ENCODE results near the gene NR3C2. TPM values are rescaled to one million over a fixed set of nuclear protein-coding genes. Genes with fewer than 3 reads are reported as not detected.

Gene NR3C2
- 0.02 and 0.03 TPM in 2 replicates for polyA plus RNA-seq (2012; rRNA removed)
- polyA plus RNA-seq (2012; cell fraction: cytosol; rRNA removed), result 0.01 TPM in 2 replicates
- polyA plus RNA-seq (2012; cell fraction: nucleus; rRNA removed), result 0.01 and 0.02 TPM in 2 replicates

DNA sequence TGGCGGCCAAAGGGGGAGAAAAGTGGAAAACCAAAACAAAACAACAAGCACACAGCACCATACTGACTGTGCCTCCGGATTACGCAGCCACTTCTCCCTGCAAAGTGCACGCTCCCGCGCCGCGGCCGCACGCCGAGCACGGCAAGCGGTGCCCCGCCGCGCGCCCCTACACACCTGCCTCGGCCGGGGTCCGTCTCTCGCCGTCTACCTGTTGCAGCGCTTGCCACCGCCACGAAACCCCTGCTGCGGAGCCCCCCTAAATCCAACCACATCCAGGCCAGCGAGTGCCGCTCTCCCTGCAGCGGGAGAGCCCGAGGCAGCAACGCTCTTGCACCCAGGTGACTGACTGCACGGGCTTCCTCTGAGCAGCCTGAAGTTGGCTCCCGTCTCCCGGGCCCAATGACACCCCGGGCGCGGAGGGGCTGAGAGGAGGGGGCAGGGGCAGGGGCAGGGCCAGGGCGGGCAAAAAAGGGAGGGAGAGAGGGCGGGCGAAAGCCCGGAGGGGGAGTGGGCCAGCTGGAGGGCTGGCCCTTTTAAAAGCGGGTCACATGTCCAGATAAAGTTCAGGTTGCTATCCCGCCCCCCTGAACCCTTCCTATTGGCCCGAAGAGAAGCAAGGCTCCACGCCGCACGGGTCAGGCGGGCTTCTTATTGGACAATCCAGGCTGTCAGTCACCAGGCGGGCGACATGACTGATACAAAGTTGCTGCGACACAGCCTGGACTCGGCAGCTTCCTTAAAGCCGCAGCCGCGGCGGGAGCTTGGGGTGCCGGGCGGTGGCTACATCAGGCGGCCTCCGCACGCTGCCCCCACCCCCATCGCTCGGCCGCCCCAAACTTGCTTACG, at the start of gene NR3C2:
TSS of gene NR3C2 (minus strand) at position 429 of the 846 bp plus-strand sequence.
- H3F3A ChIP-seq (replicated peaks; ENCODE audit: insufficient read depth), result peaks cover 12% of the 10 kb centered on the region
- WGBS (ENCODE audit: low lambda C conversion rate), result 1% methylated on average over 32 of the region's 65 CpGs
- DNase-seq, result peak; percentile 99
- peaks cover 0 to 27% of the 10 kb centered on the region in 2 experiments; a peak in 1 of 4 replicates for H3K4me1 ChIP-seq (ENCODE audit: control insufficient read depth in 1 of 2, insufficient read depth in 2 of 2, low read depth in 1 of 2, low read length in 1 of 2)
- H2AFZ ChIP-seq (ENCODE audit: low read depth), result peak within 1 kb of the TSS; percentile 89
- H3K9me3 ChIP-seq, result no peaks in the 10 kb centered on the region
- peaks cover 53% of the 10 kb centered on the region for H3K27me3 ChIP-seq (ENCODE audit: insufficient read depth)
- POLR2A ChIA-PET, result no interaction called here
- H3K4me2 ChIP-seq, result peak within 1 kb of the TSS; percentile 96
- no peaks in the 10 kb centered on the region for H3K79me2 ChIP-seq (ENCODE audit: insufficient read depth)
- H3K36me3 ChIP-seq (replicated peaks in 1 of 2; ENCODE audit: control insufficient read depth in 1 of 2, insufficient read depth in 2 of 2, low read length in 1 of 2), result no peaks in the 10 kb centered on the region
- no peaks in the 10 kb centered on the region for H4K20me1 ChIP-seq (ENCODE audit: insufficient read depth)
- no peak within 1 kb of the TSS for H3K27ac ChIP-seq (ENCODE audit: low read depth in 2 of 2, low read length in 1 of 2)
- H3K9me2 ChIP-seq, result no peaks in the 10 kb centered on the region
- CTCF ChIA-PET, result interaction anchor here (1.2 kb wide), 1 partner anchor 280 kb away, joined by 3 read pairs; no protein-coding TSS in a partner anchor
- peak within 1 kb of the TSS; percentile 35 for H3K9ac ChIP-seq
- peak within 1 kb of the TSS; percentile 69 to 82 for H3K4me3 ChIP-seq (ENCODE audit: low read depth in 2 of 2, low read length in 1 of 2)
- TF ChIP-seq, protein P1, sequence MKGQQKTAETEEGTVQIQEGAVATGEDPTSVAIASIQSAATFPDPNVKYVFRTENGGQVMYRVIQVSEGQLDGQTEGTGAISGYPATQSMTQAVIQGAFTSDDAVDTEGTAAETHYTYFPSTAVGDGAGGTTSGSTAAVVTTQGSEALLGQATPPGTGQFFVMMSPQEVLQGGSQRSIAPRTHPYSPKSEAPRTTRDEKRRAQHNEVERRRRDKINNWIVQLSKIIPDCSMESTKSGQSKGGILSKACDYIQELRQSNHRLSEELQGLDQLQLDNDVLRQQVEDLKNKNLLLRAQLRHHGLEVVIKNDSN (IDR thresholded peaks at IDR 0.05; ENCODE audit: borderline replicate concordance, low read depth), result peak; percentile 86
- TF ChIP-seq FOXJ3 (CRISPR knock-in tag; IDR thresholded peaks at IDR 0.05), result no peak
- TF ChIP-seq USF2 (IDR thresholded peaks at IDR 0.05; ENCODE audit: borderline replicate concordance, low read depth, low read length), result peak; percentile 43; the same call in 1 of the 2 replicates
- TF ChIP-seq IRF3 (IDR thresholded peaks at IDR 0.05; ENCODE audit: low read depth, low read length), result peak; percentile 64
- TF ChIP-seq, protein P2, sequence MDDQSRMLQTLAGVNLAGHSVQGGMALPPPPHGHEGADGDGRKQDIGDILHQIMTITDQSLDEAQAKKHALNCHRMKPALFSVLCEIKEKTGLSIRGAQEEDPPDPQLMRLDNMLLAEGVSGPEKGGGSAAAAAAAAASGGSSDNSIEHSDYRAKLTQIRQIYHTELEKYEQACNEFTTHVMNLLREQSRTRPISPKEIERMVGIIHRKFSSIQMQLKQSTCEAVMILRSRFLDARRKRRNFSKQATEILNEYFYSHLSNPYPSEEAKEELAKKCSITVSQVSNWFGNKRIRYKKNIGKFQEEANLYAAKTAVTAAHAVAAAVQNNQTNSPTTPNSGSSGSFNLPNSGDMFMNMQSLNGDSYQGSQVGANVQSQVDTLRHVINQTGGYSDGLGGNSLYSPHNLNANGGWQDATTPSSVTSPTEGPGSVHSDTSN (IDR thresholded peaks at IDR 0.05), result peak; percentile 100
- TF ChIP-seq ELF1 (IDR thresholded peaks at IDR 0.05), result 0 out of 2 replicates have a peak, but pooled peaks have one; percentile 33
- TF ChIP-seq TCF12 (IDR thresholded peaks at IDR 0.05), result 0 out of 2 replicates have a peak, but pooled peaks have one; percentile 4
- no peak for TF ChIP-seq FOSL2 (IDR thresholded peaks at IDR 0.05; ENCODE audit: borderline replicate concordance, low read depth)
- TF ChIP-seq MEF2A (IDR thresholded peaks at IDR 0.05; ENCODE audit: borderline replicate concordance, low read depth), result no peak
- TF ChIP-seq, protein P3, sequence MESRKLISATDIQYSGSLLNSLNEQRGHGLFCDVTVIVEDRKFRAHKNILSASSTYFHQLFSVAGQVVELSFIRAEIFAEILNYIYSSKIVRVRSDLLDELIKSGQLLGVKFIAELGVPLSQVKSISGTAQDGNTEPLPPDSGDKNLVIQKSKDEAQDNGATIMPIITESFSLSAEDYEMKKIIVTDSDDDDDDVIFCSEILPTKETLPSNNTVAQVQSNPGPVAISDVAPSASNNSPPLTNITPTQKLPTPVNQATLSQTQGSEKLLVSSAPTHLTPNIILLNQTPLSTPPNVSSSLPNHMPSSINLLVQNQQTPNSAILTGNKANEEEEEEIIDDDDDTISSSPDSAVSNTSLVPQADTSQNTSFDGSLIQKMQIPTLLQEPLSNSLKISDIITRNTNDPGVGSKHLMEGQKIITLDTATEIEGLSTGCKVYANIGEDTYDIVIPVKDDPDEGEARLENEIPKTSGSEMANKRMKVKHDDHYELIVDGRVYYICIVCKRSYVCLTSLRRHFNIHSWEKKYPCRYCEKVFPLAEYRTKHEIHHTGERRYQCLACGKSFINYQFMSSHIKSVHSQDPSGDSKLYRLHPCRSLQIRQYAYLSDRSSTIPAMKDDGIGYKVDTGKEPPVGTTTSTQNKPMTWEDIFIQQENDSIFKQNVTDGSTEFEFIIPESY (IDR thresholded peaks at IDR 0.05; ENCODE audit: borderline replicate concordance, low read depth), result no peak
- TF ChIP-seq TAF1 (IDR thresholded peaks at IDR 0.05; ENCODE audit: borderline replicate concordance, low read depth, low read length), result no peak; the same call in 1 of the 2 replicates
- TF ChIP-seq REST (IDR thresholded peaks at IDR 0.05; ENCODE audit: low read depth, low read length), result no peak
- TF ChIP-seq TEAD4 (IDR thresholded peaks at IDR 0.05; ENCODE audit: borderline replicate concordance, insufficient read depth), result no peak
- TF ChIP-seq NFIC (IDR thresholded peaks at IDR 0.05; ENCODE audit: borderline replicate concordance), result no peak
- TF ChIP-seq FOXM1 (IDR thresholded peaks at IDR 0.05; ENCODE audit: low read depth), result no peak
- no peak for TF ChIP-seq CTCF (IDR thresholded peaks at IDR 0.05)
- TF ChIP-seq YY1 (IDR thresholded peaks at IDR 0.05; ENCODE audit: low read depth), result no peak
- TF ChIP-seq RFX5 (IDR thresholded peaks at IDR 0.05; ENCODE audit: low read length), result peak; percentile 60; the same call in 1 of the 2 replicates
- peak; percentile 63 for TF ChIP-seq MXI1 (IDR thresholded peaks at IDR 0.05; ENCODE audit: low read depth, low read length)

Measured in SK-N-SH (cell line).